BLaER1 (cell line): ENCODE measurements around the gene MMP25.

Experiments
- H3K27ac ChIP-seq: shearing (Covaris generic); formaldehyde crosslinking; 2 replicates; pipeline ENCODE4 v1.8.1; 2022
- H3K27me3 ChIP-seq: shearing (Covaris generic); formaldehyde crosslinking; 2 replicates; pipeline ENCODE4 v1.8.1; 2022
- H3K36me3 ChIP-seq: shearing (Covaris generic); formaldehyde crosslinking; 2 replicates; pipeline ENCODE4 v1.8.1; 2022
- H3K4me1 ChIP-seq: shearing (Covaris generic); formaldehyde crosslinking; 2 replicates; pipeline ENCODE4 v1.8.1; 2022
- H3K4me2 ChIP-seq: shearing (Covaris generic); formaldehyde crosslinking; 2 replicates; pipeline ENCODE4 v1.8.1; 2022
- H3K4me3 ChIP-seq: shearing (Covaris generic); formaldehyde crosslinking; 2 replicates; pipeline ENCODE4 v1.8.1; 2022
- H3K9ac ChIP-seq: shearing (Covaris generic); formaldehyde crosslinking; 2 replicates; pipeline ENCODE4 v1.8.1; 2022
- H3K9me3 ChIP-seq: shearing (Covaris generic); formaldehyde crosslinking; 2 replicates; pipeline ENCODE4 v1.8.1; 2022
- H4K20me1 ChIP-seq: shearing (Covaris generic); formaldehyde crosslinking; 2 replicates; pipeline ENCODE4 v1.8.1; 2022
- Cebpa-rat ChIP-seq: shearing (Covaris generic); IDR thresholded peaks from 2 replicates; pipeline ENCODE4 v1.8.1; 2022

Gene MMP25

GRCh38 chr16:3015865-3016521 lies 30.4 kb upstream of the MMP25 start:
- Histone ChIP-seq H3K27ac (no peak overlapping the region), H4K20me1 (peaks cover 13% of the 10 kb centered on the region), H3K4me1 (peaks cover 40% of the 10 kb centered on the region), H3K9me3 (no peaks in the 10 kb centered on the region), H3K36me3 (no peaks in the 10 kb centered on the region), H3K4me3 (no peak overlapping the region), H3K27me3 (peaks cover 63% of the 10 kb centered on the region), H3K4me2 (no peak overlapping the region), H3K9ac (no peak overlapping the region)
- no peak for TF ChIP-seq Cebpa-rat

- no peak for TF ChIP-seq Cebpa-rat
- Histone ChIP-seq H3K4me2 (no peak overlapping the region), H3K27ac (no peak overlapping the region), H3K36me3 (no peaks in the 10 kb centered on the region), H3K9ac (no peak overlapping the region), H3K27me3 (peaks cover 58% of the 10 kb centered on the region), H3K9me3 (no peaks in the 10 kb centered on the region), H4K20me1 (peaks cover 25% of the 10 kb centered on the region), H3K4me1 (peaks cover 47% of the 10 kb centered on the region), H3K4me3 (no peak overlapping the region)
These were observed 29.0 kb upstream of the MMP25 start for GRCh38 chr16:3017344-3017743.

GRCh38 chr16:3017794-3018506 lies 28.4 kb upstream of the MMP25 start, which contains the start of gene CLDN6:
CLDN6 (minus strand) TSS chr16:3018183; CDS start chr16:3016021, 2,162 bp downstream.
- no peak for TF ChIP-seq Cebpa-rat
- H3K27ac ChIP-seq: no peak within 1 kb of the TSS
- no peaks in the 10 kb centered on the region for H3K9me3 ChIP-seq
- peak within 1 kb of the TSS; percentile 17 for H3K4me2 ChIP-seq
- no peaks in the 10 kb centered on the region for H3K36me3 ChIP-seq
- peaks cover 47% of the 10 kb centered on the region for H3K4me1 ChIP-seq
- peaks cover 52% of the 10 kb centered on the region for H3K27me3 ChIP-seq
- no peak within 1 kb of the TSS for H3K4me3 ChIP-seq
- H4K20me1 ChIP-seq: peaks cover 29% of the 10 kb centered on the region
- H3K9ac ChIP-seq: no peak within 1 kb of the TSS

GRCh38 chr16:3019594-3020246 lies 26.6 kb upstream of the MMP25 start:
- H3K27me3 ChIP-seq: peaks cover 35% of the 10 kb centered on the region
- peaks cover 27% of the 10 kb centered on the region for H4K20me1 ChIP-seq
- no peak overlapping the region for H3K27ac ChIP-seq
- H3K4me2 ChIP-seq: peak overlapping the region; percentile 99
- no peaks in the 10 kb centered on the region for H3K9me3 ChIP-seq
- peaks cover 55% of the 10 kb centered on the region for H3K4me1 ChIP-seq
- no peak for TF ChIP-seq Cebpa-rat
- peak overlapping the region; percentile 71 for H3K4me3 ChIP-seq
- no peak overlapping the region for H3K9ac ChIP-seq
- H3K36me3 ChIP-seq: no peaks in the 10 kb centered on the region

- peaks cover 60% of the 10 kb centered on the region for H3K4me1 ChIP-seq
- H3K9me3 ChIP-seq: no peaks in the 10 kb centered on the region
- H3K4me3 ChIP-seq: peak within 1 kb of the TSS; percentile 71
- H4K20me1 ChIP-seq: peaks cover 32% of the 10 kb centered on the region
- peaks cover 33% of the 10 kb centered on the region for H3K27me3 ChIP-seq
- peak within 1 kb of the TSS; percentile 99 for H3K4me2 ChIP-seq
- no peak for TF ChIP-seq Cebpa-rat
- peak within 1 kb of the TSS; percentile 72; the same call in 1 of the 2 replicates for H3K9ac ChIP-seq
- H3K36me3 ChIP-seq: no peaks in the 10 kb centered on the region
- no peak within 1 kb of the TSS for H3K27ac ChIP-seq
These were observed 26.1 kb upstream of the MMP25 start, which contains the start of gene TNFRSF12A for GRCh38 chr16:3020247-3020603. TNFRSF12A (plus strand) TSS chr16:3020368; CDS start chr16:3020398, 30 bp downstream.

- H3K36me3 ChIP-seq: peaks cover 6% of the 10 kb centered on the region
- no peak overlapping the region for H3K27ac ChIP-seq
- H3K4me2 ChIP-seq: peak overlapping the region; percentile 99
- peak overlapping the region; percentile 71 for H3K4me3 ChIP-seq
- H3K9ac ChIP-seq: peak overlapping the region; percentile 72; the same call in 1 of the 2 replicates
- peaks cover 33% of the 10 kb centered on the region for H3K27me3 ChIP-seq
- H3K9me3 ChIP-seq: no peaks in the 10 kb centered on the region
- H4K20me1 ChIP-seq: peaks cover 39% of the 10 kb centered on the region
- TF ChIP-seq Cebpa-rat: no peak
- H3K4me1 ChIP-seq: peaks cover 65% of the 10 kb centered on the region
These were observed 25.5 kb upstream of the MMP25 start for GRCh38 chr16:3020604-3021448.

- H3K9ac ChIP-seq: 0 out of 2 replicates have a peak overlapping the region, but pooled peaks have one; percentile 3
- peaks cover 14% of the 10 kb centered on the region for H3K36me3 ChIP-seq
- peaks cover 33% of the 10 kb centered on the region for H3K27me3 ChIP-seq
- H3K4me3 ChIP-seq: peak overlapping the region; percentile 71
- H3K27ac ChIP-seq: no peak overlapping the region
- H3K4me2 ChIP-seq: peak overlapping the region; percentile 99
- H4K20me1 ChIP-seq: peaks cover 46% of the 10 kb centered on the region
- no peak for TF ChIP-seq Cebpa-rat
- H3K9me3 ChIP-seq: no peaks in the 10 kb centered on the region
- H3K4me1 ChIP-seq: peaks cover 65% of the 10 kb centered on the region
These were observed 24.7 kb upstream of the MMP25 start for GRCh38 chr16:3021449-3022207.

GRCh38 chr16:3022208-3022683 lies 24.1 kb upstream of the MMP25 start:
- peaks cover 20% of the 10 kb centered on the region for H3K36me3 ChIP-seq
- H3K9me3 ChIP-seq: no peaks in the 10 kb centered on the region
- H4K20me1 ChIP-seq: peaks cover 52% of the 10 kb centered on the region
- H3K4me2 ChIP-seq: peak overlapping the region; percentile 99
- H3K4me3 ChIP-seq: no peak overlapping the region
- peaks cover 67% of the 10 kb centered on the region for H3K4me1 ChIP-seq
- no peak for TF ChIP-seq Cebpa-rat
- no peak overlapping the region for H3K9ac ChIP-seq
- H3K27ac ChIP-seq: no peak overlapping the region
- peaks cover 30% of the 10 kb centered on the region for H3K27me3 ChIP-seq
